Heart left ventricle (tissue), 16 donors: ENCODE results near the gene ALG8. TPM values are rescaled to one million over a fixed set of nuclear protein-coding genes. Genes with fewer than 3 reads are reported as not detected.
A peak's percentile ranks its signal among the peaks of the same experiment; 100 is the strongest.
"Not testable (repeated sequence)": the region's sequence is repeated elsewhere in the genome, so short reads cannot be mapped to it uniquely, and the experiment has no call there.

Experiments used
- ATAC-seq, 4 donors: fragments of 200-7000 bp; cut with Tn5 transposase; one replicate each; pipeline ENCODE4 v1.9.1; 2020 to 2022; ENCODE audit warnings: moderate library complexity in 4 of 4, mild to moderate bottlenecking in 3 of 4, moderate number of reproducible peaks in 1 of 4
- DNase-seq, 5 donors: peaks; one replicate each; pipeline ENCODE4 v3.0.0-alpha.2; 2020
- H3K27ac ChIP-seq, 12 donors: fragments of 200-600 bp; sonication (generic) in 4 of 12; one replicate each; pipeline versions ENCODE4 v1.5.0 to v1.8.0; 2016 to 2022; ENCODE audit warnings: mild to moderate bottlenecking in 2 of 12
- H3K27me3 ChIP-seq, 9 donors: fragments of 200-600 bp; sonication (generic) in 2 of 9; one replicate each; pipeline versions ENCODE4 v1.5.1 to v1.8.0; 2016 to 2022; ENCODE audit warnings: mild to moderate bottlenecking in 3 of 9
- H3K36me3 ChIP-seq, 9 donors: fragments of 200-600 bp; sonication (generic) in 2 of 9; one replicate each; pipeline versions ENCODE4 v1.5.0 to v1.8.0; 2018 to 2022; ENCODE audit warnings: mild to moderate bottlenecking in 2 of 9
- H3K4me1 ChIP-seq, 12 donors: fragments of 200-600 bp; sonication (generic) in 4 of 12; one replicate each; pipeline versions ENCODE4 v1.5.0 to v1.8.0; 2016 to 2022; ENCODE audit warnings: mild to moderate bottlenecking in 3 of 12
- H3K4me3 ChIP-seq, 12 donors: fragments of 200-600 bp; sonication (generic) in 4 of 12; one replicate each; pipeline versions ENCODE4 v1.5.0 to v1.8.0; 2017 to 2022; ENCODE audit warnings: mild to moderate bottlenecking in 9 of 12, moderate library complexity in 4 of 12
- H3K9me3 ChIP-seq, 12 donors: fragments of 200-600 bp; sonication (generic) in 4 of 12; one replicate each; pipeline versions ENCODE4 v1.5.0 to v1.8.0; 2016 to 2022; ENCODE audit warnings: mild to moderate bottlenecking in 1 of 12
- POLR2A ChIP-seq, 2 donors: fragments of 450-650 bp; IDR thresholded peaks; one replicate each; pipeline ENCODE4 v1.6.1; 2017; ENCODE audit warnings: antibody characterized with exemption in 2 of 2, mild to moderate bottlenecking in 2 of 2, moderate library complexity in 2 of 2
- WGBS, 4 donors: extraction: QIAGEN DNeasy Blood & Tissue Kit in 2 of 4; methylation state at CpG; one replicate each; pipeline versions ENCODE4 v1.1.5 to v1.1.7; 2013 to 2018; 5-methylcytosine and 5-hydroxymethylcytosine counted together
- intact Hi-C, 10 donors: fragments of 100-400 bp; cut with DNase I; formaldehyde crosslinking; loops; one replicate each; pipeline versions ENCODE4 v1.11.1 to v1.14.2; 2022
- polyA plus RNA-seq, 2 donors: library from polyadenylated mRNA; stranded (reverse); fragments of 200-250 nt; gene quantifications; one replicate each; pipeline ENCODE4 v1.2.3, GENCODE V29; 2013
- total RNA-seq, 9 donors: library from RNA; depleted of rRNA in 2 of 9; stranded (reverse); fragments of >200 nt in 2 of 9; fragmentation: NEBNext Ultra II Directional in 3 of 9; extraction: Animal tissue kit (Norgen Biotek cat#: 25700) in 3 of 9; gene quantifications; one replicate each; pipeline versions ENCODE4 v1.1.0 to v1.2.4, GENCODE V29; 2016 to 2023
- TF ChIP-seq, protein P1 (sequence below), 12 donors: fragments of 200-600 bp; sonication (generic) in 4 of 12; IDR thresholded peaks; one replicate each; pipeline versions ENCODE4 v1.5.0 to v1.8.0; 2018 to 2022; ENCODE audit warnings: antibody characterized with exemption in 12 of 12, mild to moderate bottlenecking in 5 of 12
- donor health status: ischemic (EF 13 %, LVEDD 7.1; RV severe dilation, severe dysfunction).
- donor health status: healthy with polysubstance abuse.
- donor health status: DM: no; HTN: yes; CAD: no.
- donor health status: DM: no; HTN: no; CAD: no.
- donor health status: ischemic (EF 25% LVEDD 6.9; RV normal size, moderate dysfunction).
- donor health status: ischemic (EF 25% LVEDD 5.7; RV mildly dilated, moderate dysfunction).
- donor health status: healthy.
- donor health status: DM: yes; HTN: yes; CAD: no.
- donor health status: ischemic (EF 35%, LVEDD 5.7; RV mildly dilated, moderate dysfunction).
- donor health status: nonischemic (EF 11% LVEDD 7.7; RV severe dilation, severe dysfunction).
- donor health status: DM: yes; HTN: yes; CAD: no.
- donor health status: PGD.
- donor health status: ischemic (EF 29% LVEDD 5.4; RV normal size, mild dysfunction).
- donor health status: nonischemic (EF 23%, LVEDD 6.1; RV moderate dilation, normal function).

The ALG8 gene
- total and polyA plus RNA-seq, 11 donors = 14.1 to 39.5 (median 19.0) TPM

DNA sequence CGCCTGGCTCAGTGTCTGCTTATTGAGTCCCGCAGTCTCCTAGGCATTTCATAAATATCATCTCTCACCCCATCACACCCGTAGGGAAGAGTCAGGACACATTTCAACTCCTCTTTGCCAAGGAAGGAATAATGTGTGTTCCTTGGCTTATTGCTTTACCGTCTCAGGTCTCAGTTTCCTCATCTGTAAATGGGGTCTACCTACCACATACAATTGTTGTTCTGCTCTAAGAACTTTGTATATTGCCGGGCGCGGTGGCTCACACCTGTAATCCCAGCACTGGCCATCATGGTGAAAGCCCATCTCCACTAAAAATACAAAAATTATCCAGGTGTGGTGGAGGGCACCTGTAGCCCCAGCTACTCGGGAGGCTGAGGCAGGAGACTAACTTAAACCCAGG lies 78.9 kb downstream of the ALG8 start:
- Histone ChIP-seq H3K4me1 (peaks cover 0 to 16% (median 7%) of the 10 kb centered on the region in 12 donors), H3K27me3 (no peaks in the 10 kb centered on the region), H3K27ac (peak overlapping the region in 1 of 12 donors; percentile 14), H3K4me3 (no peak overlapping the region), H3K9me3 (no peaks in the 10 kb centered on the region), H3K36me3 (no peaks in the 10 kb centered on the region)
- ATAC-seq (no peak), DNase-seq (no peak)
- TF ChIP-seq, protein P1, sequence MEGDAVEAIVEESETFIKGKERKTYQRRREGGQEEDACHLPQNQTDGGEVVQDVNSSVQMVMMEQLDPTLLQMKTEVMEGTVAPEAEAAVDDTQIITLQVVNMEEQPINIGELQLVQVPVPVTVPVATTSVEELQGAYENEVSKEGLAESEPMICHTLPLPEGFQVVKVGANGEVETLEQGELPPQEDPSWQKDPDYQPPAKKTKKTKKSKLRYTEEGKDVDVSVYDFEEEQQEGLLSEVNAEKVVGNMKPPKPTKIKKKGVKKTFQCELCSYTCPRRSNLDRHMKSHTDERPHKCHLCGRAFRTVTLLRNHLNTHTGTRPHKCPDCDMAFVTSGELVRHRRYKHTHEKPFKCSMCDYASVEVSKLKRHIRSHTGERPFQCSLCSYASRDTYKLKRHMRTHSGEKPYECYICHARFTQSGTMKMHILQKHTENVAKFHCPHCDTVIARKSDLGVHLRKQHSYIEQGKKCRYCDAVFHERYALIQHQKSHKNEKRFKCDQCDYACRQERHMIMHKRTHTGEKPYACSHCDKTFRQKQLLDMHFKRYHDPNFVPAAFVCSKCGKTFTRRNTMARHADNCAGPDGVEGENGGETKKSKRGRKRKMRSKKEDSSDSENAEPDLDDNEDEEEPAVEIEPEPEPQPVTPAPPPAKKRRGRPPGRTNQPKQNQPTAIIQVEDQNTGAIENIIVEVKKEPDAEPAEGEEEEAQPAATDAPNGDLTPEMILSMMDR (IDR thresholded peaks at IDR 0.05) = no peak
- no peak for TF ChIP-seq POLR2A (IDR thresholded peaks at IDR 0.05)
- 87 to 93% (median 90%) methylated on average over 8 of the region's 8 CpGs for WGBS, 4 donors
- intact Hi-C loops = no loop called here

- DNase-seq, H3K9me3 ChIP-seq, H3K36me3 ChIP-seq, intact Hi-C loops, H3K27me3 ChIP-seq, ATAC-seq, H3K27ac ChIP-seq, H3K4me3 ChIP-seq: not testable (repeated sequence)
- peaks cover 0 to 16% (median 7%) of the 10 kb centered on the region in 12 donors for H3K4me1 ChIP-seq
- WGBS, 4 donors = 82 to 86% (median 84%) methylated on average over 9 of the region's 9 CpGs
Observed at GRCh38 chr11:78059749-78060328, 79.6 kb downstream of the ALG8 start.

- intact Hi-C loops = no loop called here
- H3K4me3 ChIP-seq = no peak overlapping the region
- no peaks in the 10 kb centered on the region for H3K9me3 ChIP-seq
- 81 to 87% (median 83%) methylated on average over 9 to 10 of the region's 10 CpGs for WGBS, 4 donors
- ATAC-seq (no peak), DNase-seq (no peak)
- H3K27me3 ChIP-seq = no peaks in the 10 kb centered on the region
- no peak for TF ChIP-seq POLR2A (IDR thresholded peaks at IDR 0.05)
- TF ChIP-seq, protein P1 (IDR thresholded peaks at IDR 0.05) = no peak
- H3K4me1 ChIP-seq = peaks cover 0 to 16% (median 7%) of the 10 kb centered on the region in 12 donors
- H3K27ac ChIP-seq = no peak overlapping the region
- H3K36me3 ChIP-seq = no peaks in the 10 kb centered on the region
Observed at GRCh38 chr11:78057462-78058055, 81.9 kb downstream of the ALG8 start.

DNA sequence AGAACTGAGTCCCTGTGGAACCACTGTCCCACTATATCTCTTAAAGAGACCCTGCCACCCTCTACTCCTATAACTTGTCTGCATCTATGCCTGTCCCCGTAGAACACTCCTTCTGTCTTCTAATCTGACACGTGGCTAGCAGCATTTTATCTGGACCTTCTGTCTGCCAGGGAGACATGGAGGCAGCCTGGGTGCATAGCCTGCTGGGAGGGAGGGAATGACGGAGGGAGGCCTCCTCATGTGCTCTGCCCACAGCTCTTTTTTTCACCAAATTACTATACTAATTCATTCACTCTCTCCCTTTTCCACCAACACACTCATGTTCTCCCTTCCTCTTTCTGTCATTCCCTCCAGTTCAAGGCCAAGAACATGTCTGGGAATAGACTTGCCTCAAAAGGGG lies 83.3 kb downstream of the ALG8 start:
- peaks cover 0 to 7% (median 1%) of the 10 kb centered on the region in 12 donors for H3K4me1 ChIP-seq
- H3K4me3 ChIP-seq = no peak overlapping the region
- DNase-seq (no peak), ATAC-seq (peak in 1 of 4 donors; percentile 28)
- H3K27me3 ChIP-seq = no peaks in the 10 kb centered on the region
- no peaks in the 10 kb centered on the region for H3K36me3 ChIP-seq
- WGBS, 4 donors = 36 to 61% (median 45%) methylated on average over 3 of the region's 3 CpGs
- no peak for TF ChIP-seq POLR2A (IDR thresholded peaks at IDR 0.05)
- TF ChIP-seq, protein P1 (IDR thresholded peaks at IDR 0.05) = no peak
- H3K27ac ChIP-seq = no peak overlapping the region
- no peaks in the 10 kb centered on the region for H3K9me3 ChIP-seq
- intact Hi-C loops = no loop called here
